Muscle layer of duodenum (tissue), 2 donors: Measurements from ENCODE around the gene KRTAP4-7.
"Not testable (repeated sequence)": the region's sequence is repeated elsewhere in the genome, so short reads cannot be mapped to it uniquely, and the experiment has no call there.

Experiments used
- H3K27ac ChIP-seq: one replicate; pipeline ENCODE4 v1.7.0; 2013; ENCODE audit warnings: mild to moderate bottlenecking, low read length
- H3K27me3 ChIP-seq: one replicate; pipeline ENCODE4 v1.7.0; 2013; ENCODE audit warnings: low read depth, mild to moderate bottlenecking, control low read depth, low read length
- H3K36me3 ChIP-seq, 2 donors: one replicate each; pipeline ENCODE4 v1.7.0; 2013; ENCODE audit warnings: low read length in 2 of 2, control low read depth in 1 of 2, mild to moderate bottlenecking in 1 of 2; ENCODE audit not compliant: insufficient read depth in 2 of 2, control insufficient read depth in 1 of 2
- H3K4me1 ChIP-seq, 2 donors: one replicate each; pipeline ENCODE4 v1.7.0; 2013; ENCODE audit warnings: low read length in 2 of 2, mild to moderate bottlenecking in 2 of 2, control low read depth in 1 of 2, moderate library complexity in 1 of 2; ENCODE audit not compliant: insufficient read depth in 2 of 2, control insufficient read depth in 1 of 2
- H3K4me3 ChIP-seq, 2 donors: one replicate each; pipeline ENCODE4 v1.7.0; 2013; ENCODE audit warnings: low read length in 2 of 2, low read depth in 1 of 2, mild to moderate bottlenecking in 1 of 2
- H3K9me3 ChIP-seq, 2 donors: one replicate each; pipeline ENCODE4 v1.7.0; 2013; ENCODE audit warnings: low read length in 2 of 2, control low read depth in 1 of 2, mild to moderate bottlenecking in 1 of 2; ENCODE audit not compliant: control insufficient read depth in 1 of 2
- donor health status: healthy.

Gene KRTAP4-7

GRCh38 chr17:41067281-41067680 lies 16.7 kb upstream of the KRTAP4-7 start:
- Histone ChIP-seq H3K36me3 (no peaks in the 10 kb centered on the region), H3K4me1 (no peaks in the 10 kb centered on the region), H3K27me3 (no peaks in the 10 kb centered on the region), H3K4me3 (no peak overlapping the region), H3K9me3 (no peaks in the 10 kb centered on the region), H3K27ac (no peak overlapping the region)

- H3K27ac ChIP-seq, result no peak overlapping the region
- H3K9me3 ChIP-seq, result no peaks in the 10 kb centered on the region
- H3K27me3 ChIP-seq, result no peaks in the 10 kb centered on the region
- H3K4me3 ChIP-seq, result no peak overlapping the region
- no peaks in the 10 kb centered on the region for H3K36me3 ChIP-seq
- H3K4me1 ChIP-seq, result no peaks in the 10 kb centered on the region
Measured at GRCh38 chr17:41069031-41069430, 14.9 kb upstream of the KRTAP4-7 start.

GRCh38 chr17:41071606-41072360 lies 12.2 kb upstream of the KRTAP4-7 start:
- no peaks in the 10 kb centered on the region for H3K36me3 ChIP-seq
- H3K4me1 ChIP-seq, result no peaks in the 10 kb centered on the region
- no peak overlapping the region for H3K27ac ChIP-seq
- no peak overlapping the region for H3K4me3 ChIP-seq
- H3K27me3 ChIP-seq, result no peaks in the 10 kb centered on the region
- H3K9me3 ChIP-seq, result no peaks in the 10 kb centered on the region

GRCh38 chr17:41073676-41074075 lies 10.3 kb upstream of the KRTAP4-7 start:
- Histone ChIP-seq H3K4me1 (no peaks in the 10 kb centered on the region), H3K9me3 (no peaks in the 10 kb centered on the region), H3K27me3 (no peaks in the 10 kb centered on the region), H3K27ac (no peak overlapping the region), H3K4me3 (no peak overlapping the region), H3K36me3 (no peaks in the 10 kb centered on the region)

- H3K4me1 ChIP-seq, result no peaks in the 10 kb centered on the region
- no peaks in the 10 kb centered on the region for H3K36me3 ChIP-seq
- no peak overlapping the region for H3K4me3 ChIP-seq
- no peaks in the 10 kb centered on the region for H3K9me3 ChIP-seq
- H3K27me3 ChIP-seq, result no peaks in the 10 kb centered on the region
- no peak overlapping the region for H3K27ac ChIP-seq
Measured at GRCh38 chr17:41076788-41077187, 7.2 kb upstream of the KRTAP4-7 start.

GRCh38 chr17:41082626-41083025 lies 1.3 kb upstream of the KRTAP4-7 start:
- no peak overlapping the region for H3K27ac ChIP-seq
- no peaks in the 10 kb centered on the region for H3K36me3 ChIP-seq
- H3K4me3 ChIP-seq, result no peak overlapping the region
- H3K9me3 ChIP-seq, result no peaks in the 10 kb centered on the region
- H3K4me1 ChIP-seq, result no peaks in the 10 kb centered on the region
- H3K27me3 ChIP-seq, result no peaks in the 10 kb centered on the region

GRCh38 chr17:41083427-41083826 lies 523 bp upstream of the KRTAP4-7 start:
- H3K4me1 ChIP-seq, H3K27me3 ChIP-seq, H3K4me3 ChIP-seq, H3K27ac ChIP-seq, H3K36me3 ChIP-seq, H3K9me3 ChIP-seq: not testable (repeated sequence)

GRCh38 chr17:41088760-41089352 lies 4.9 kb downstream of the KRTAP4-7 start:
- not testable (repeated sequence) for H3K27ac ChIP-seq, H3K4me1 ChIP-seq, H3K27me3 ChIP-seq, H3K36me3 ChIP-seq, H3K9me3 ChIP-seq, H3K4me3 ChIP-seq

- H3K36me3 ChIP-seq, result no peaks in the 10 kb centered on the region
- H3K4me3 ChIP-seq, result no peak overlapping the region
- no peaks in the 10 kb centered on the region for H3K9me3 ChIP-seq
- H3K4me1 ChIP-seq, result no peaks in the 10 kb centered on the region
- no peak overlapping the region for H3K27ac ChIP-seq
- no peaks in the 10 kb centered on the region for H3K27me3 ChIP-seq
Measured at GRCh38 chr17:41096055-41096454, 12.1 kb downstream of the KRTAP4-7 start.

- Histone ChIP-seq H3K4me3 (no peak within 1 kb of the TSS), H3K4me1 (no peaks in the 10 kb centered on the region), H3K27me3 (no peaks in the 10 kb centered on the region), H3K9me3 (no peaks in the 10 kb centered on the region), H3K27ac (no peak within 1 kb of the TSS), H3K36me3 (no peaks in the 10 kb centered on the region)
Measured at GRCh38 chr17:41098042-41098441, 14.1 kb downstream of the KRTAP4-7 start, which contains the start of gene KRTAP4-8. Gene KRTAP4-8 (minus strand): TSS chr17:41098142. CDS start chr17:41098084, 58 bp downstream.

GRCh38 chr17:41098481-41098880 lies 14.5 kb downstream of the KRTAP4-7 start:
- Histone ChIP-seq H3K27ac (no peak overlapping the region), H3K4me3 (no peak overlapping the region), H3K9me3 (no peaks in the 10 kb centered on the region), H3K27me3 (no peaks in the 10 kb centered on the region), H3K36me3 (no peaks in the 10 kb centered on the region), H3K4me1 (no peaks in the 10 kb centered on the region)
